ENCODE data around the gene GALNT9.

- no peak for TF ChIP-seq CTCF (IDR thresholded peaks at IDR 0.05)
- no peak for TF ChIP-seq POLR2AphosphoS5 (IDR thresholded peaks at IDR 0.05)
- TF ChIP-seq POLR2A (IDR thresholded peaks at IDR 0.05; ENCODE audit: low read depth), result no peak
- TF ChIP-seq EP300 (IDR thresholded peaks at IDR 0.05), result no peak
Measured at GRCh38 chr12:132166093-132166492, 163.3 kb downstream of the GALNT9 start.
